ENCODE measurements around the gene DEF6. TPM values are rescaled to one million over a fixed set of nuclear protein-coding genes. Genes with fewer than 3 reads are reported as not detected.

Gene DEF6
- total and polyA plus RNA-seq, 2 experiments from 2014 or later: 5.1 to 7.2 TPM

- no peaks in the 10 kb centered on the region; the same call in 2 of the 3 replicates for H3K36me3 Mint-ChIP-seq (ENCODE audit: low read depth)
Observed at GRCh38 chr6:35283361-35283760, 14.3 kb upstream of the DEF6 start.

More at GRCh38 chr6:35283361-35283760, 14.3 kb upstream of the DEF6 start:
- no peaks in the 10 kb centered on the region for H3K4me1 ChIP-seq (ENCODE audit: insufficient read depth)
- no peaks in the 10 kb centered on the region for H3K27me3 ChIP-seq (ENCODE audit: insufficient read depth)
- H3K9me2 ChIP-seq (ENCODE audit: insufficient read depth): no peaks in the 10 kb centered on the region
- Mint-ChIP-seq H3K4me3 (no peak overlapping the region), H3K4me1 (no peaks in the 10 kb centered on the region), H3K9me3 (no peaks in the 10 kb centered on the region), H3K27me3 (ENCODE audit: insufficient read depth, low read depth, poor library complexity) (no peaks in the 10 kb centered on the region), H3K27ac (no peak overlapping the region)
- H2AFZ ChIP-seq: no peak overlapping the region
- no peak overlapping the region for H3K27ac ChIP-seq (ENCODE audit: low read depth)
- no peaks in the 10 kb centered on the region for H3F3A ChIP-seq (replicated peaks; ENCODE audit: low read depth)
- ATAC-seq: no peak
- H4K20me1 ChIP-seq (replicated peaks; ENCODE audit: insufficient read depth): no peaks in the 10 kb centered on the region
- H3K4me2 ChIP-seq: no peak overlapping the region
- TF ChIP-seq POLR2AphosphoS5 (IDR thresholded peaks at IDR 0.05; ENCODE audit: low read depth) (no peak), ZNF331 (CRISPR knock-in tag; IDR thresholded peaks at IDR 0.05; ENCODE audit: low read depth) (no peak), STAT1 (IDR thresholded peaks at IDR 0.05; ENCODE audit: unreplicated experiment) (no peak), ZNF462 (CRISPR knock-in tag; IDR thresholded peaks at IDR 0.05) (no peak), EZH2 (IDR thresholded peaks at IDR 0.05; ENCODE audit: low read depth, unreplicated experiment) (no peak), ETS1 (IDR thresholded peaks at IDR 0.05) (no peak), CREB1 (CRISPR knock-in tag; IDR thresholded peaks at IDR 0.05; ENCODE audit: low read depth) (no peak), JUNB (IDR thresholded peaks at IDR 0.05; ENCODE audit: unreplicated experiment) (no peak), ZNF114 (CRISPR knock-in tag; IDR thresholded peaks at IDR 0.05) (no peak), EZH2phosphoT487 (IDR thresholded peaks at IDR 0.05; ENCODE audit: unreplicated experiment) (no peak)
- H3K4me3 ChIP-seq: no peak overlapping the region
- no peaks in the 10 kb centered on the region for H3K36me3 ChIP-seq (ENCODE audit: insufficient read depth)
- no peak for DNase-seq (ENCODE audit: low spot score)
- no peaks in the 10 kb centered on the region for H3K79me2 ChIP-seq (replicated peaks; ENCODE audit: insufficient read depth)

Data from GM23338 (cell line).